GM21619 (cell line): ENCODE measurements around the gene ADRA2A.

Experiments used
- ATAC-seq: cut with Tn5 transposase; IDR thresholded peaks from one replicate; pipeline ENCODE4 v1.9.1; 2021; ENCODE audit not compliant: unreplicated experiment

ADRA2A gene

GRCh38 chr10:111130471-111130870 lies 53.6 kb downstream of the ADRA2A start:
- no peak for ATAC-seq
